GM10847 (cell line): ENCODE results near the gene SPECC1.

ENCODE experiments used
- POLR2A ChIP-seq: IDR thresholded peaks from 2 replicates; pipeline ENCODE4 v1.6.1; 2011; ENCODE audit not compliant: insufficient read length; ENCODE audit errors: extremely low read depth

SPECC1 gene

DNA sequence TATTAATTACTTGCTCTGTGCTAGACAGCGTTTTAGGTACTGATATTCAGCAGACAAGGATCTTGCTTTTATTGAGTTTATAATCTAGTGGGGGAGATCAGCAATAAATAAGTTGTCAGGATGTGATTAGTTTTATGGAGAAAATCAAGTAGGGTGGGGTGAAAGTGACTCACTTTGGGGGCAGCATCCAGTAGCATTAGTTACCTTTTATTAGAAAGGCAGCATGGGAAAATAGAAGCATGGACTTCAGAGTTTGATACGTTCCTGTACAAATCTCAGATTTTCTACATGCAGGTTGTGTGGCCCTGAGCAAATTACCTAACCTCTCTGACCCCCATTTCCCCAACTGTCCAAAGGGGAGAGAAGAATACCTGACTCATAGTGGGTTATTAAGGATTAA, 42.5 kb downstream of the SPECC1 start:
- TF ChIP-seq POLR2A: no peak

DNA sequence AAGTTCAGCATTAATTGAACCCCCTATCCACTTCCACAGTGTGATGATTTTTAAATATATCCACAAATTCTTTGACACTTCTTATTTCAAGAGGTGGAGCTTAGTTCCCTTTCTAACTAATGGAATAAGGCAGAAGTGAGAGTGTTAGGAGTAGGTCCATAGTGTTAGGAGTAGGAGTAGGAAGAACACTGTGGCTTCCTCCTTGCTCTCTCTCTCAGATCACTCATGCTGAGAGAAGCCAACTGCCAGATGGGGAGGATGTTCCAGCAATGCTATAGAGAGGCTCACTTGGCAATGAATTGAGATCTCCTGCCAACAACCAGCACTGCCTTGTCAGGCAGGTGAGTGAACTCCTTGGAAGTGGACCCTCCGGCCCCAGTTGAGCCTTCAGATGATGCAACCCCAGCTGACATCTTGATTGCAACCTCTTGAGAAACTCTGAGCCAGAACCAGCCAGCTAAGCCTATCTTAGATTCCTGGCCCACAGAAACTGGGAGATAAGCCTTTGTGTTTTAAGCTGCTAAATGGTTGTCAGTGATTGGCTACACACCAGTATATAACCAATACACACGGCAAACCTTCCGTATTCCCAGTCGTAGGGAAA, 44.3 kb downstream of the SPECC1 start:
- no peak for TF ChIP-seq POLR2A

DNA sequence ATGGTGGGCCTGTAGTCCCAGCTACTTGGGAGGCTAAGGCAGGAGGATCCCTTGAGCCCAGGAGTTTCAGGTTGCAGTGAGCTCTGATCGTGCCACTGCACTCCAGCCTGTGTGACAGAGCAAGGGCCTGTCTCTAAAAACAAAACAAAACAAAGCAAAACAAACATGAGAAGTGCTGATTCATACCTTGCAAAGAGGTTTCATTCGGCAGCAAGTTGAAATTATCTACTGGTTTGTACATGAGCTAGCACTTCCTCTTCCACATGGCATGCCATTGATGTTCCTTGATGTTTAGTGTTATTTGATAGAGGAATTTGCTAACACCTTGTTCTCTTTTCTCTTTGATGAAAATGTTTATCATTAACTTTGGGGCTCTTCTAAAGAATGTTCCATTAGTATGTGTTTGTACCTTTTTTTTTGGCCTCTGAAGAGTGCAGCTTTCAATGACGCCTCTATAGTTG, 50.6 kb downstream of the SPECC1 start:
- TF ChIP-seq POLR2A: no peak

DNA sequence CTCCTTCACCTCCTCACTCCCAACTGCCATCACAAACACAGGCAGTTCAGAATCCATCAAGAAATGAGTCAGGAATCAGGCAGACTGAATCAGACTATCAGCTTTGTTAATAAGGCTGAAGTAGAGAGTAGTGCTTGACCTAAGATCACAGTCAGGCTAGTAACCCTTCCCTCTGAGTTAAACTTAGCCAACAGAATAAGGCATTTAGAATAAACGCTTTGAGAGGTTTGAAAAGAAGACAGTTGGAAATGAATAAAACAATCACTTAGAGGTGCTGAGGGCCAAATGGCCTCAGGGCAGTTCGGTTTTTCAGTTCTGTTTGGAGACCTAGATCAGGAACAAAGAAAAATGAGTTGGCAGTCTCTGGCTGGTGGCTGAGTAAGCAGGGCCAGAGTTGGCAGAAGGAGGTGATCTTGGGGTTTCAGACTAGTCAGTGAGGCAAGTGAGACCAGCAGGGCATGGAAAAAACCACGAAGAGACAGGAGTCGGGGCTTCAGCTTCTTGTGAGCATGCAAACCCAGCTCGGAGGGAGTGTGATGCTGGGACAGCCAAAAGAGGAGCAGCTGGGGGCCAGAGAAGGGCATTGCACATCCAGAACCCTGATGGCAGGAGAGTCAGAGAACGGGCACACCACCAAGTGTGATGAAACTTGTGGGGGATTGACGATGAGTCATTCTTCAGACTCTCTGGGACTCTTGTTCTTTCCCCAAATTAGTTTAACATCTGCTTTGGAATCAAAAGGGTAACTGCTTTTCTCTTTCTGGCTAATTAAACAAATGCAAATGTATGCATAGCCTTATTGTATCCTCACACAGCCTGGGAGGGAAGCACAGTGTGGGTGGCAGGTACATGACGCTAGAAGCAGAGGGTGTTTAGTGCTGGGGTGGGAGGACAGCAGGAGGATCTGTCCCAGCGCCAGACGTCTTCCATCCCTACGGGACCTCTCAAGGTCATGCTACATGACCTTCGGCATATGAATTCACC, 54.8 kb downstream of the SPECC1 start:
- no peak for TF ChIP-seq POLR2A

GRCh38 chr17:20066253-20066652, 57.1 kb downstream of the SPECC1 start:
- no peak for TF ChIP-seq POLR2A

GRCh38 chr17:20067711-20068110, 58.6 kb downstream of the SPECC1 start:
- no peak for TF ChIP-seq POLR2A

GRCh38 chr17:20068445-20068844, 59.3 kb downstream of the SPECC1 start:
- TF ChIP-seq POLR2A: no peak

GRCh38 chr17:20071824-20072691, 62.9 kb downstream of the SPECC1 start:
- TF ChIP-seq POLR2A: no peak

GRCh38 chr17:20072692-20072992, 63.5 kb downstream of the SPECC1 start:
- no peak for TF ChIP-seq POLR2A

DNA sequence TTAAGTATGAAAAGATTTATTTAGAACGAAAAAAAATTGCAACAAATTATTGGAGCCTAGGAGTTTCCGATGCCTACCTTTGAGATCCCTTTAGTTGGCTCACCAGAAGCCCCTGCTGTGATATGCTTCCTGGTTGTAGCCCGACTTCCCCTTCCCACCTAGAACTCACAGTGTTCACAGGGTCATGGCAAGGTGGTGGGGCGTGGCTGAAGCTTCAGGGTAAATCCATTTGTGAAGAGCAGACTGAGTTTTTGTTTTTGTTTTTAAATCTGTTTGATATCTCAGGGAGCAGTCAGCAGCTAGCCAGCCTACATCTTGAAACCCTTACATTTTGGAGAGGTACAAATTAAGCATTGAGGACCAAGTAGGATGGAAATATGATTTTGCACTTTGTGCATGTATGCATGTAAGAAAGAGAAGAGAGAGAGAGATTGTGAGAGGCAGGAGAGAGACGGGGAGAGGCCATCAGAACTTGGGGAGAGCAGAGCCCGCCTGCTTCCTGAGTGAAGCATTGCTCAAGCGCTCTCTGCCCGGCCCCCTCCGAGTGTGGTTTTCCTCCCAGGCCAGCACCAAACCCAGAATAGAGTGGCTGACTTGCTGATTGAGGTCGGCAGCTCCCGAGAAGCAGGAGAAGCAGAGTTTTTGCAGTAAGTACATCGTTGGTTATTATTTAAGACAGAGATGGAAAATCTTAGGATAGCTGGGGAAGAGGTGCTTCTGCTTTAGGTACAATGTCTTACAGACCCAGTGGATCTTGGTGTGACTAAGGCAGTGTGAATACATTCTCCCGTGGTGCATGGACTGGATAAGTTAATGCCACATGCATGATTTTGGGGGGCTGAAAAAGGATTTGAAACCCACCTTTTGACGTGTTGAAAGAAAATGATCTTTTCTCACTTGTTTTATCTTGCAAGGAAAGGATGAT, 64.2 kb downstream of the SPECC1 start:
- no peak for TF ChIP-seq POLR2A

DNA sequence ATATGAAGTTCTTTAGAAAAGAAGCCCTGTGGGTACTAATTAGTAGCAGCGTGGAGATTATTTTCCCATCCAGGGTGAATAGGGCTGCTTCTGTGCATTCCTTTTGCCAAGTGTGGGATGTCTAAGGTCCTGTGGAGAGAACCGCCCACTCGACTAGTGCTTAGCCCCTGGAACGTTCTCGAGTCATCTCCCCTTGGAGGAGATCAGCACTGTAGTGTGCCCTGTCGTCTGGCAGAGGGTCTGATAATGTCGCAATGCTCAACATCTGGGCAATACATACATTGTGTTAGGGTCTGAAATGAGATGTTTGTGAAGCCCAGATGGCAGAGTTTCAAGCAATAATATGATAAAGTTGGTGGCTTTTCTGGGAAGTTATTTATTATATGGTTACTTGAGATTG, 64.8 kb downstream of the SPECC1 start:
- TF ChIP-seq POLR2A: no peak

DNA sequence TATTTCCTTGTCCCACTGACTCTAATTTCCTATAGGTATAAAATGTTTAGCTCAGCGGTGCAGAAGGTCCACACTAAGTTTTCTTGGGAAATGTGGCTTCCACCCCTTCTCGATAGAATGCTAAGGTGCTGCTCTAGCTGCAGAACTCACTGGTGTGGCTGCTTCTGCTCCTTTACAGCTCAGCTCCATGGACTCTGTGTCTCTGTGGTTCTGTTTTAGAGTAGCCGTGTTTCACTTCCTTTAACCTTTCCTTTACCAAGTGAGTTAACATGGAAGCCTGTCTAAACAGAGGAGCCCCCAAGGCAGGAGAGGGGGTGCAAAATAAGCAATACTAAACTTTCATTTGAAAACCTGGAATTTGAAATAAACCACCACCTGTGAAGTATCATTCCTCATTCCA, 65.3 kb downstream of the SPECC1 start:
- TF ChIP-seq POLR2A: no peak

DNA sequence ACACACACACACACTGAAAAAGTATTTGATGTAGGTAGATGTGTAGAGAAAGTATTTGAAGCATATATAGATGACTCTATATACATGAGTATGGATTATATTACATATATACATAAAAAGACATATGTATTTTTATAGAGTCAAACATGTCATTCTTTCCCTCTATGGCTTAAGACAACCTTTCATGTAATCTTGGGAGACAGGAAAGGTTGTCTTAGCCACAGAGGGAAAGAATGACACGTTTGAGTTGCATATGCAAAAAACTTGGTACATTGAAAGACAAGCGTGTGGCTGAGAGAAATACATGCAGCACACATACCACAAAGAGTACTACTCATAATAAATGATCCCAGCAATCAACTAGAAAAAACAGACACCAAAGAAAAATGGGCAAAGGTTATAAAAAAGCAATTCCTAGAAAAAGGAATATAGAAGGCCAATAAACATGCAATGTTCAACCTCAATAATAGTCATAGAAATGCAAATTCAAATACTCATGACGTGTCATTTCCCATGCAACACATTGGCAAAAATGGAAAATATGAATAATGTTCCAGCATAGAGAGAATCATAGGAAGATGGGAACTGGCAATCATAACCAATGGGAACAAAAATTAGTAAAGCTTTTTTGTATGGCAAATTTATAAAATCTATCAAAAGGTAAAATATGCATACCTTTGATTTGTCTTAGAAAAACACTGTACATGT, 69.0 kb downstream of the SPECC1 start:
- no peak for TF ChIP-seq POLR2A

GRCh38 chr17:20080513-20080912, 71.4 kb downstream of the SPECC1 start:
- no peak for TF ChIP-seq POLR2A

DNA sequence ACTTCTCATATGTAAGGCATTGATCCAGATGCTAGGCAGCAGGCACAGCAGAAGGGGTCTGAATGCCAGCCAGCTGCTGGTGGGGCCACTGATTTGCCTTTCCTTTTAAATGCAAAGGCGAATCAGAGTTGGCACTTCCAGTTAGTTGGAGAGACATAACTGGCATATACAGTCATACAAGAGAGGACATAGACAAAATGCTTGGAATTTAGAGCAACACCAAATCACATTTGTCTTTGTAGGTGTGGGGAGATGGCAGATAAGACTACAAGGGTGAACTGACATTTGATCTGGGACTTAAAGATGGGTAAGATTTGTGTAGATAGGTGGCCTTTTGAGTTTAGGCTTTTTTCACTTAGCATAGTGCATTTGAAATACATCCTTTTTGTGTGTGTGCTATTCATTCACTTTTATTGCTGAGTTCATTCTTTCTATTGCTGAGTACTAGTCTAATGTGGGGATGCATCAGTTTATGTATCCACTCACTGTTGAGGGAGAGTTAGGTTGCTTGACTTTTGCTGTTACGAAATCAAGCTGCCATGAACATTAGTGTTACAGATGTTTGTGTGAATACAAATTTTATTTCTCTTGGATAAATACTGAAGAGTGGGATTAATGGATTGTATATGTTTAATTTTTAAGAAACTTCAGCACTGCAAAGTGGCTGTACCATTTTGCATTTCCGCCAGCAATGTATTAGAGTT, 74.1 kb downstream of the SPECC1 start:
- no peak for TF ChIP-seq POLR2A
